ENCODE results near the gene PHF14. TPM values are rescaled to one million over a fixed set of nuclear protein-coding genes. Genes with fewer than 3 reads are reported as not detected.

PHF14 gene
- total RNA-seq, 1 donor from 2014 or later: 36.2 TPM

DNA sequence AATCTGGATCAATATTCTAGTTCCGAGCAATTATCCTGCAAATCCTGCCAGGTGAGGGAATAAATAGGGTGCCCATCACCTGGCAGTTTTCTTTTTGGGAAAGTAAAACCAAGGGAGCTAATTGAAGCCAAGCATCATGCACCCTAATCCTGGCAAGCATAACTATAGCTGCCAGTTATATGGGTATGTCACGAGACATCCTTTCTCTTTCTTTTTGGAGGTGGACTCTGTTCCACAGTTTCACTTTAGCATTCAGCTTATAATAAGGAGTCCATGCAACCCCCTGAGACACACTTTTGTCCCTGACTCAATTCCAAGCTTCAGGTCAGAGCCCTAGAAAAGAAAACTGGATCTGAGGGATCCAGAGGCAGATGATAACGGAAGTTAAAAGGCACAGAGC is 222.5 kb downstream of the PHF14 start:
- no peak for DNase-seq (ENCODE audit: extremely low read depth, low read depth, low spot score)

DNA sequence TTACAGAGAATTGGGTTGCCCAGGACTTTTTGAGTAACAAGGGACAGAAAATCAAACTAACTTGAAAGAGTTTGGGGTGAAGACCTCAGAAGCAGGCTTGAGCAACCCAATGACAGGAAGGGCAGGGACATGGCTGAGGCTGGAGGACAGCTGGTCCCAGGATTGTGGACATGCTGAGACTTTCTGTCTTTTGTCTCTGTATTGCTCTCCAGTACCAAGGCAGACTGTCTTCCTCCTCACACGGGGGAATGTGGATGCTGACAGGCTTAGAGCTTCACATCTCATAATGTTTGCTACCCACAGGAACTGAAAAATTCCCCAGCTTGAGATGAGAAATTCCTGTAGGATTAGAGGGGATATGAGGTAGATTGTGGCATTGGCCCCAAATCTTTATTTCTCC is 229.6 kb downstream of the PHF14 start:
- DNase-seq (ENCODE audit: extremely low read depth, low read depth, low spot score): no peak

DNA sequence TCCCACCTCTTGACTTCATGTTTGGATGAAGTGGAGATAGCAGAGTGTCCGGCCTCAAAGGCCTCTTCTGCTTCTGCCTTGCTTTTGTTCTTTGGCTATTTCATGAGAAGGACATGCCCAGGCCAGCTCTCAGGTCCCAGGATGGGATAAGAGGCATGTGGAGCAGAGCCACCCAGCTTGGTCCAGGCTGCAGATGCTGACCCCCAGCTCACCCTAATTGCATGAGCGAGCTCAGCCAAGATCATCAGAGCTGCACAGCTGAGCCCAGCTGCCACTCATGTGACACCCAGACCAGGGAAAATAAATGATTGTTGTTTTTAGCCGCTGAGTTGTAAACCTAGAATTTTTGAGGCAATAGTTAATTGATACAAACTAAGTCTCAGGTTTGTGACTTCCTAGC is 230.0 kb downstream of the PHF14 start:
- no peak for DNase-seq (ENCODE audit: extremely low read depth, low read depth, low spot score)

DNA sequence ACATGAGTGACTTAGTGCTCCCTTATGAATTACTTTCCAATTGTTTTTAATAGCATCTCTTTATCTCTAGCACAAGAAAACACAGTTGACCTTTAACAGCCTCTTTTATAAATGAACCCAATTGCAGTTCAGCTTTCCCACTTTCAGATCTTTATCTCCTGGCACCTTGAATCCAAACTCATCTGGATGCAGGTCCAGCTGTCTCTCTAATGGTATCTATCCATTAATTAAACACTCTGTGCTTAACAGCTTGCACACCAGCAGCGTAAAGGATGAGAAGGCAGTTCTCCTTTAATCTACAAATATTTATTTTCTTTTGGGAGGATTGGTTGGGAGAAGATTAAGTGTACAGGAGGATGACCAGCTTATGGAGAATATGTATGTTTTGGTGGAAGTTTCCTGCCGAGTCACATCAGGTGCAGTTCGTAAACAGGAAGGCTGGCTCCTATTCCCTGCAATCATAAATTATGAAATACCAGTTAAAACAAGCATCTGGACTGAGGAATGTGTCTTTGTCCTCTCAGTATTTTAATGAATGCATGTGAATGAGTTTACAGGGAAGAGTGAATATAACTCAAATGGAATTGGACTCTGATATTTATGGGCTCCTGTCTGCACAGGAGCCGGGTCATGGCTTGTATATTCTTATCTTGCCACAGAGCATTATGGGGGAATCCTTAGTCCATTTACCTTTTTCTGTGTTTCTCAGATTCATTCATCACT is 232.7 kb downstream of the PHF14 start:
- DNase-seq (ENCODE audit: extremely low read depth, low read depth, low spot score): no peak

DNA sequence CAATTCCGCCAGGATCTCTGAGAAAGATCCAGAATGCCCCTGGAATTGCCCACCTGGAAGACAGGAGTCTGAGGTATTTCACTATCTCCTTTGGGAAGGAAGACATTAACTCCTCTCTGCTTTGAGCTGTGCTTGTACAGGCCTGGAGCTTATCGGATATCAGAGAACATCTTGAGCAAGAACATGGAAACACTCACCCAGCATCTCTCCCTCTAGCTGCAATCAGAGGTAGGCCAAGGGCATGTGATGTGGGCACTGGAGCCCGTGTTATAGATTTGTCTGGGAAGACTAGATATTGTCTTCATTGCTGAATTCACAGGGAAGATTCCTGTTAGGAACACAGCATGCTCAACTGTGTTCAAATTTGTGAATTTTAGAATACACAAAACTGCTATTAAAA is 233.9 kb downstream of the PHF14 start:
- DNase-seq (ENCODE audit: extremely low read depth, low read depth, low spot score): no peak

DNA sequence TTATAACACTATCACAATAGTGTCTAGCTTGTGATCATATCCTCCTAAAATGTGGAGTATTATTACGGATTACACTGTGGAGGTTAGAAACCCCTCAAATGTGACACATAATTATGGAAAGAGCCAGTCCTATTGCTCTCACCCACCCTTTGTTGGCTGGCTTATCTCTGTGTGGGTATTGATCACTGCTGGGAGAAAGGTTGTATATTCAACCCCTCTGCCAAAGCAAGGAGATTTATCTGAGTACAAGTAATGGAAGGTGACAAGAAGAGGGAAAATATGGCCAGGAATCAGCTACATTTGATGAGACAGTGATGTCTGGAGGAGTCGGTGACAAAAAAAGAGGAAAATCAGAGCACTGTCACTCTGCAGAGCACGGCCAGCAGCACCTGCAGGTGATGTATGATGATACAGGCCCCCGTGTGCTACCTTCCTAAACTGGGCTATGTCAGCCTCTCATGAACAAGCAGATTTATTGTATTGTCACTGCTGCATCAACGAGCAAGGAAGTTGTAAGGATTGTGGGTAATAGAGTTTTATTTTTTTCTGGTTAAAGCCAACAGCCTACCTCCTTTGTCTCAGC is 235.3 kb downstream of the PHF14 start:
- no peak for DNase-seq (ENCODE audit: extremely low read depth, low read depth, low spot score)

DNA sequence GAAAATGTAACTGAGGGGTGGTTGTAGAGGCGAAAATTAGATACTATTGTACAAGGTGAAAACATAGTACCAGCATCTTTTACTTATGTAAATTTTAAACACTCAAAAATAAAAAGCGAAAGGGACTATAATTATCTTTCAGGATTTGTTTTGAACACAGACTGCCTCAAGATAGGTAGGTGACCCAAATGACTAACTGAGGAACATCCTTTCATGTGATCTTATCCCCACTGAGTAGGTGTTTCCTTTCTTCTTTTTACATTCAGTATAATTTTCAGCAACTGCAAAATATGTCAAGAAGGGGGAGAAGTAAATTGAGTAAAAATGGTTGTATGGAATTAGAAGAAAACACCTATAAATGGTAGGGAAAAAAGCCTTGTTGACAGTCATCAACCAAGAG is 236.7 kb downstream of the PHF14 start:
- DNase-seq (ENCODE audit: extremely low read depth, low read depth, low spot score): no peak

DNA sequence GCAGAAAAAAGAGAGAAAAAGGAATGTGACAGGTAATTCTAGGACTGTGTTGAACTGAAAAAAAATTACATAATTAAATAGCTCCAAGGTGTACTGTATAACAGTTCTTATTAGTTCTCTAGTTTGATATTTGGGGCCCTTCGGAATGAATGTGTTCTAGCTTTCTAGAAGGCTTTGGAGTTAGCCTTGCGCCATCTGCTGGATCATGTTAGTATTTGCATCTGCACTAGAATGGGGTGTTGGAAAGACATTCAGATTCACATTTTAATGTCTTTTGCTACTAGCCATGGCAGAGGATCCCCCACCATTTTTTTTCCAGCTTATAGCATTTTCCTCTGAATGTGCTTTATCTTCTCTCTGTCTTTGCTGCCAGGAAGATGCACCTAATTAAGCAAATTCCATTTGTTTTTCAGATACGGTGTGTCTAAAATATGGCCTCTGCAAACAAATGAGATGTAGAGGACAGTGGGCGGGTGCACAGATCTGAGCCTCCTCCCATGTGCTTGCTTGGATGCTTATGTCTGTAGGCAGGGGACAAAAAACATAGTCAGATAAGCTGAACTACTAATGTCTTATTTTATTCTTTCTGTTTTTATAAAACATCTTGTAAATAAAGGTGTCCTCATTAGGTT is 238.5 kb downstream of the PHF14 start:
- DNase-seq (ENCODE audit: extremely low read depth, low read depth, low spot score): peak; percentile 64

DNA sequence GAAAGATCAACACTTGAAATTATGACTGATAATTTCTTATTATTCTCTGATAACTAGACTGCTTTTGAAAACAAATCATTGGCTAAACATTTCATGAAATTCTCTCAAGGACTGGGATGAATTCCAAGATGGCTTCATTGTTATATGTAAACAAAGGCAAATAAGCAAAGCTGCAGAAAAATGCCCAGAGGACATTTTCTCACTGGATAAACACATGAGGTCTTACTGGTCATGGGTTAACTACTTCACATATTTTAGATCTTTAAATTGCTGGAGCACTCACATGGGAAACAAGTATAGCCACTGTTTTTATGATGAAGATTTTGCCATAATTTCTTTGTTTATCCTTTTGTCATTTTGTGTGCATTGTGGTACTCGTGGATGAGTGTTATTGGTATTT is 239.1 kb downstream of the PHF14 start:
- no peak for DNase-seq (ENCODE audit: extremely low read depth, low read depth, low spot score)

DNA sequence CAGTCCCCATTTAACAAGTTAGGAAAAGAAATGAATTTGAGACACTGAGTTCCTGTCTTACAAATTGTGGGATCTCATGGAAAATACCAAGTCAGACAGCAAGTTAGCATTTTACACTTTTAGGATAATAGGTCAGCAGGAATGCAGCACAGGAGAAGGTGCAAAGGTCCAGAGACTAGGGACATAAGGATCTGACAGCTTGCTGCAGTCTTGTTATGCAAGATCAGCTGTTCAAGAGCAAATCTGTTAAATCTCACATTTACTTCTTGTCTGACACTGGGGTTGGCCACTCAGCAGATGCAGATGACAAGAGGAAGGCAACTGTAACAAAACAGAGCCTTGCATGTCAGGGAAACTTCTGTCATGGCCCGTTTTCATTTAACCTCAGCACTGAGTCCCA is 239.6 kb downstream of the PHF14 start:
- no peak for DNase-seq (ENCODE audit: extremely low read depth, low read depth, low spot score)

- DNase-seq (ENCODE audit: extremely low read depth, low read depth, low spot score): no peak
These were observed 242.6 kb downstream of the PHF14 start for GRCh38 chr7:11216276-11216675.

DNA sequence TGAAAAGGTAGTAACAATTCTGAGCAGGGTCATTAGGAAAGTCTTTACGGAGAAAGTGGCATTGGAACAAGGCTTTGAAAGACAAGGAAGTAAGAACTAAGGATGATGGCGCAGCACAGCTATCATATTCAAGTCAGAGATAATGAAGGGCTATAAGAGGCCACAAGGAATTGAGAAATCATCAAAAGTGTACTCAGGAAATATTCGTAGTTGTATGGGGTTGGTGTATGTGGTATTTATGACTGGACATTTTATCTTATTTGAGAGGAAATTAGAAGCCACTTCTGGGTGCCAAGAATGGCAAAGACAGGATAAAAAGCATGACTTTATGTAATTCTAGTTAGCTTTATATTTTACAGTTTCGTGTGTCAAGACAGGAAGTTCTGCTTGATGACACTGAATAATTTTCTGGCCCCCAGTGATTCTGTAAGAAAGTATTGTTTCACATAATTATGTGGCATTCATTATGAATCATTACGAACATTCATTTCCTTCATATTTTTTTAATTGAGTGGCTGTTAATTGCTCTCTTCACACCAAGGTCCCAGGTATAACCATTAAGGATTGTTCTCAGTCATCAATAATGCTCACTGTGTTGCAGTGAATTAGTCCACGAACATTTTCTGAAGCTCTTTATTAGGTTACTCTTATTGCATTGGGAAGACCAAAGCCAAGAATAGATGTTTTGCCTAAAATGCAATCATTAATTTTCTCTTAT is 244.3 kb downstream of the PHF14 start:
- DNase-seq (ENCODE audit: extremely low read depth, low read depth, low spot score): no peak
